GM12801 (cell line): Measurements from ENCODE around the gene FBXO2.

Source experiments
- TF ChIP-seq, protein P1 (sequence below): IDR thresholded peaks from one replicate; pipeline ENCODE4 v1.5.1; 2011; ENCODE audit warnings: control low read depth; ENCODE audit not compliant: insufficient read length; ENCODE audit errors: extremely low read depth

Gene FBXO2

GRCh38 chr1:11671205-11671543 is 16.9 kb upstream of the FBXO2 start:
- TF ChIP-seq, protein P1, sequence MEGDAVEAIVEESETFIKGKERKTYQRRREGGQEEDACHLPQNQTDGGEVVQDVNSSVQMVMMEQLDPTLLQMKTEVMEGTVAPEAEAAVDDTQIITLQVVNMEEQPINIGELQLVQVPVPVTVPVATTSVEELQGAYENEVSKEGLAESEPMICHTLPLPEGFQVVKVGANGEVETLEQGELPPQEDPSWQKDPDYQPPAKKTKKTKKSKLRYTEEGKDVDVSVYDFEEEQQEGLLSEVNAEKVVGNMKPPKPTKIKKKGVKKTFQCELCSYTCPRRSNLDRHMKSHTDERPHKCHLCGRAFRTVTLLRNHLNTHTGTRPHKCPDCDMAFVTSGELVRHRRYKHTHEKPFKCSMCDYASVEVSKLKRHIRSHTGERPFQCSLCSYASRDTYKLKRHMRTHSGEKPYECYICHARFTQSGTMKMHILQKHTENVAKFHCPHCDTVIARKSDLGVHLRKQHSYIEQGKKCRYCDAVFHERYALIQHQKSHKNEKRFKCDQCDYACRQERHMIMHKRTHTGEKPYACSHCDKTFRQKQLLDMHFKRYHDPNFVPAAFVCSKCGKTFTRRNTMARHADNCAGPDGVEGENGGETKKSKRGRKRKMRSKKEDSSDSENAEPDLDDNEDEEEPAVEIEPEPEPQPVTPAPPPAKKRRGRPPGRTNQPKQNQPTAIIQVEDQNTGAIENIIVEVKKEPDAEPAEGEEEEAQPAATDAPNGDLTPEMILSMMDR, result no peak

GRCh38 chr1:11670747-11671146 is 16.5 kb upstream of the FBXO2 start:
- TF ChIP-seq, protein P1, result no peak

GRCh38 chr1:11668516-11668915 is 14.3 kb upstream of the FBXO2 start:
- TF ChIP-seq, protein P1, result no peak

GRCh38 chr1:11664336-11665065 is 10.3 kb upstream of the FBXO2 start:
- TF ChIP-seq, protein P1, result no peak

- TF ChIP-seq, protein P1, result no peak
Observed at GRCh38 chr1:11661103-11661502, 6.9 kb upstream of the FBXO2 start.

- TF ChIP-seq, protein P1, result no peak
Observed at GRCh38 chr1:11659748-11660147, 5.5 kb upstream of the FBXO2 start.

DNA sequence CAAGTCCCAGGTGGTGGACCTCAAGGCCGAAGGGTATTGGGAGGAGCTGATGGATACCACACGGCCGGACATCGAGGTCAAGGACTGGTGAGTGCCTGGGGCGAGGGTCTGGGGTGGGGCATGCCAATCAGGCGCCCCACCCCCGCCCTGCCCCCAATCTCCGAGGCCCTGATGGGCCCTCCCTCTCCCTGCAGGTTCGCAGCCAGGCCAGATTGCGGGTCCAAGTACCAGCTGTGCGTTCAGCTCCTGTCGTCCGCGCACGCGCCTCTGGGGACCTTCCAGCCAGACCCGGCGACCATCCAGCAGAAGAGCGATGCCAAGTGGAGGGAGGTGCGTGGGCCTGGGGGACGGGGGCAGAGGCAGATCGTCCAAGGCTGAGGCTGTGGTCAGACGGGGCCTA is 4.3 kb upstream of the FBXO2 start:
- TF ChIP-seq, protein P1, result no peak
